Measurements from ENCODE around the gene ATP6V1B1.
A peak's percentile ranks its signal among the peaks of the same experiment; 100 is the strongest.

ATP6V1B1 gene

DNA sequence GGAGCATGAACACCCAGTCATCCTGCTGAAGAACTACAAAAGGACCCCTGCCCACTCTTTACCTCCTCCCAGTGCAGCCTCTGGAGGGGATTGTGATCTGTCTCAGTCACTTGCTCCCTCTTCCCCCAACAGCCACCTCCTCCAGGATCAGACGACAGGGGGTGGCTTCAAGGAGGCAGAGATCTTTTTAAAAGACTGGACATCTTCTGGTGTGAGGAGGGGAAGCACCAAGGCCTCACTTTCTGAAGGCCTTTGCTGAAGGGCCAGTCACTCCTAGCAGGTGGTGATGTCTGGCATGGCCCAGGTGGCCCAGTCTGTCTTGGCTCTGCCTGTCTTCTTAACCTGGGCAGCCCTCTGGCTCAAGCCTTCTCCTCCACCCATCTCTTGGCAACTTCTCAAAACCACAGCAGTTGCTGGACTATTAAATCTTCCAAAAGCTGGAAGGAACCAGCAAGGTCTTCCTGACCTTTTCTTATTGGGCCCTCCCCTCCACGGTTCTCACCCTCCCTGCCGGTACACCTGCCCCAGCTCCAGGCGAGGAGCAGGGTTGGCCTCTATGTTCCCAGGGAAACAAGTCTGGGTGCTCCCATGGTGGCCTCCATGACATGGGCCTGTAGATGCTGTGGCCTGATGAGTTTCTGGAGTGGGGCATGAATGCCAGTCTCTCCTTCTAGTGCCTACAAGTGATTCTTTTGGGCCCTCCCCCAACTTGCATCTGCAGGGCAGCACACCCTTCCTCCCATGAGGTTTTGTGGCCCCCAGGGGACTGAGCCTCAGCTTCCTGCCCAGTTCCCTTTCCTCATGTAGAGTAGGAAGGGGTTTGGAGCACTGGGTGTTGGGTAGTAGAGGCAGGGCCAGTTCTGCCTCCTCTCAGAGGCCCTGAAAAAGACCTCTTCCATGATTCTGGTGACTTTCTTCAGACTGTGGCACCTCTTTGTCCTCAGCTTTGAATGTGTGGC, 5.0 kb upstream of the ATP6V1B1 start:
- DNase-seq: no peak

DNA sequence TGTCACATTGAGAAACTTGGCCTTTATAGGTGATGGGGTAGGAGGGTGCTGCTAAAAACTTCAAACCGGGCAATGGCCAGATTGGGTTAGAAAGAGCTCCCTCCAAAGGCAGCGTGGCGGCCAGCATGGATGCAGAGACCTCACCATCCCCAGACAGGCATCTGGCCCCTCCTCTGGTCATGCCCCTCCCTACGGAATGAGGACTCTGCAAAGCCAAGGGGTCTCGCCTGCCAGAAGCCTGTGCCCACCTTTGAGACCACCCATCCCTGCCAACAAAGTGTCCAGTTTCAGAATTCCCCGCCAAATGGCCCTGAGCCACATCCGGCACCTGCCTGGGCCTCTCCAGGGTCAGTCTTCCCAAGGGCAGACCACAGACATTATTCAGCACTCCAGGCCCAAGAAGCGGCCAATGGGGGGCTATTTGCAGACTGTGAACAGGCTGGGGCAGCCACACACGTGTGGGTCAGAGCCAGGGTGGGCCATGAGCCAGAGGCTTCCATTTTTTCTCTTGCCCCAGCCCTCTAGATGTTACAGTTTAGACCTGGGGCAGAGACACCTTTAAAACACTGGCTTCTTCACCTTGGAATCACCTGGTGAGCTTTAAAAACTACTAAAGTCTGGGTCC, 4.2 kb upstream of the ATP6V1B1 start:
- DNase-seq: no peak

DNA sequence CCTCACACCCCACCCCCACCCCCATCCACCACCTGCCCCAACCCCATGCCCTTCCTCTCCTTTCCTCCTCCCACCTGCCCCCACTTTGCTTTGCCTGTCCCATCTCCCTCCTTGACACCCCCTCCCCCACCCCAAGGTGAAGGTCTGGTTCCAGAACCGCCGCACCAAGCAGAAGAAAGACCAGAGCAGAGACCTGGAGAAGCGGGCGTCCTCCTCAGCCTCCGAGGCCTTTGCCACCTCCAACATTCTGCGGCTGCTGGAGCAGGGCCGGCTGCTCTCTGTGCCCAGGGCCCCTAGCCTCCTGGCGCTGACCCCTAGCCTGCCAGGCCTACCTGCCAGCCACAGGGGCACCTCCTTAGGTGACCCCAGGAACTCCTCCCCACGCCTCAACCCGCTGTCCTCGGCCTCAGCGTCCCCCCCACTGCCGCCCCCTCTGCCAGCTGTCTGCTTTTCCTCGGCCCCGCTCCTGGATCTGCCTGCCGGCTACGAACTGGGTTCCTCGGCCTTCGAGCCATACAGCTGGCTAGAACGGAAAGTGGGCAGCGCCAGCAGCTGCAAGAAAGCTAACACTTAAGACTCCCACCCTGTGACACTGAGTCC, 3.0 kb upstream of the ATP6V1B1 start:
- DNase-seq: no peak

DNA sequence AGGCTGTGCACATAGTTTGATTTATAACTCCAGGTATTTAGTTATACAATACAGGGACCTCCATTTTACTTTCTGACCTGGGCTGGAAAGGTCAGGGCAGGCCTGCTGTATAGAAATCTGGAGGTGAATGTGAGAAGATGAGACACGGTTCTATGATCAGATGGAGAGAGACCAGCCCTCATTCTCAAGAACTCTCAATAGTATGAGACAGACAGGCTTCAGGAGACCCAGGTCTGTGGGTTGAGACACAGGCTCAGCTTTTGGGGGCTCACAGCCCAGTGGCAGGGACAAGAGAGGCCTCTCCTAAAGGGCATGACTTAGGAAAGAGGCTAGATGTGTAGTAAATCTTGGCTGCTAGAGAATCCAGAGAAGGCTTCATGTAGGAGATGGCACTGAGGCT, 719 bp upstream of the ATP6V1B1 start:
- no peak for DNase-seq

DNA sequence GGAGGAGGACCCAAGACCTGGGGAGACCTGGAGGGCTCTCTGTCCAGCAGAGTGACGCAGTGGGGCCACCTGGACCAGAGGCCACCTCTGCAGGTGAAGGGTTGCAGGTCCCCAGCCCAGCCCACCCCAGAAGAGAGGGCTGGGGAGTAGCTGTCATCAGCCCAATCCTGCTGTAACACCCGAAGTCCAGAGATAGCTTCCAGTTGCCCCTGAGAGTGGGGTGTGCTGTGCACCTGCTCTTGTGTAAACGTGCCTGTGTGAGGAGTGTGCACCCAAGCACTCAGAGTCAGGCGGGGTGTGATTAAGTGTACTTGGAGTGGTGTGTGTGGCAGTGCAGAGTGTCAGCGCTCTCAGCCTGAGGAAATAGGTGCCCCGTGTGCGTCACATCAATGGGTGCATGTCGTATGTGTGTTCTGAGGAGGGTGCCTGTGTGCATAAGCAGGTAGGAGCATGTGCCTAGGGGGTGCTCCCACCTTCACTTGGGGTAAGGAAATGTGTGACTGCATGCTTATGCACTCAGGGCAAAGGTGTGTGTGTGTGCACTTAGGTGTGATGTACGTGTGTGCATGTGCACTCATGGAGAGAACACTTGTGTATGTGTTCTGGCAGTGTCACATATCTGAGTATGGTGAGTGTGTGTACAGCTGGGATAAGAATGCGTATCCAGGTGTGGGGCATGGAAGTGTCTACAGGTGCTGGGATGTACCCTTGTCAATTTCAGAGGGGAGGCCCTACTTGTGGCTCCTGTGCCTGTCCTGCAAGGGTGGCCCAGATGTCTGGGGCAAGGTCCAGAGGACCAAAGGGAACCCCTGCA, 672 bp downstream of the ATP6V1B1 start:
- peak; percentile 20 for DNase-seq

DNA sequence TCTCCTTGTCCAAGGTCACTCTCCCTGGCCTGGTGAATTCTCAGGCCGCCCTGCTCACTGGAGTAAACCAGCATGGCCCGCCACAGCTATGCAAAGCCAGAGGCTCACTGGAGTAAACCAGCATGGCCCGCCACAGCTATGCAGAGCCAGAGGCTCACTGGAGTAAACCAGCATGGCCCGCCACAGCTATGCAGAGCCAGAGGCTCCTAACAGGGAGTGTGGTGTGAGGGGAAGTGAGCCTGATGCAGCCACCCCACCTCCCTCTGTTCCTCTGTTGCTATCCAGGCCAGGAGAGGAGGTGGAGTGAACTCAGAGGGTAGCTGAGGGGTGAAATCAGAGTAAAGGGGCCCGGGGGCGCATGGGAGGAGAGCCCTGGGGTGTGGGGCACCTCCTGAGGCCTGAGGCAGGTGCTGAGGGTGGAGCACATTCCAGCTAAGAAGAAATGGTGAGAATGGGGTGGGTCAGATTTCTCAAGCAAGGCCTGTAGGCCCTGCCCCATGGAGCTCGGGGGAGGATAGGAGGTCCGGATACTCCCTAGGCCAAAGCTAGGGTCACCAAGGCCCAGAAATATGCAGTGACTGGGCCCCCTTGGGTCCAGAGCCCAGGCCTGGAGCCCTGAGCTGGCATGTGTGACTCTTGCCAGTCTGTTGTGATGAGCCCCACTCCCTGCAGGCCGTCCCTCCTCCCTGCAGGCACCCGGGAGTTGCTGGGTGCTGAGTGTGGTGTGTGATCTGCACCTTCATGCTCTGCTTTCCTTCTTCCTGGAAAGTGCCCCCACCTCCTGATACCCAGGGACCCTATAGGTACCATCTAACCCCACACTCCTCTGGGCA, 1.5 kb downstream of the ATP6V1B1 start:
- DNase-seq: no peak

DNA sequence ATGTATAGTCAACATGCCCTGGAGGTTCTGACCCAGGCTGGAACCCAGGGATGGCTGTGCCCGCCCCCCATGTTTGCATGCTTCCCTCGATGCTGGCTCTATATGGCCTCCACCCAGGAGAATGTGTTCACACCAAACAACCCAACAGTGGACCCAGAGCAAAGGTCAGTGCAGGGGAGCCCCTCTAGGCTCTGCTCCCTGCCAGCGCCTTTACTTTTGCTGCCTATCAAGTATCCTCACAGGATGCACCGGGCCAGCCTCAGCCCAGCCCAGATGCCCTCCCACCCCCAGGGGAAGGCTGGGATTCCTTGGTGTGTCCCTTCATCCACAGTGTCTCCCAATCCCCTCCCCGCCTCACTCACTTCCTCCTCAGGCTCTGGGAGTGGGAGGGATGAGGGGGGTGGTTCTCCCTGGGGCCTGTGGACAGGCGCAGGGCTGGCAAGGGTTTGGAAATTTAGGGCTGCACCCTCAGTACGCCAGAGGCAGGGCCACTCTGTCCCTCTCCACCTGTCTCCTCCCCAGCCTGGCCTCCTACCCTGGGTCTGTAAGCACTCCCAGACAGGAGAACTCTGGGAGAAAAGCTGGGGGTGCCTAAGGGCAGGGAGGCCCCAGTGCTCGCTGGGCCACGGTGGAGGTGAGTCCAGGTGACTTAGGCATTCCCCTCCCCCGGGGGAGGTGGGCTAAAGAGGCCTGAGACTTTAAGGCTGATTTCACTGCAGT, 2.3 kb downstream of the ATP6V1B1 start:
- DNase-seq: no peak

DNA sequence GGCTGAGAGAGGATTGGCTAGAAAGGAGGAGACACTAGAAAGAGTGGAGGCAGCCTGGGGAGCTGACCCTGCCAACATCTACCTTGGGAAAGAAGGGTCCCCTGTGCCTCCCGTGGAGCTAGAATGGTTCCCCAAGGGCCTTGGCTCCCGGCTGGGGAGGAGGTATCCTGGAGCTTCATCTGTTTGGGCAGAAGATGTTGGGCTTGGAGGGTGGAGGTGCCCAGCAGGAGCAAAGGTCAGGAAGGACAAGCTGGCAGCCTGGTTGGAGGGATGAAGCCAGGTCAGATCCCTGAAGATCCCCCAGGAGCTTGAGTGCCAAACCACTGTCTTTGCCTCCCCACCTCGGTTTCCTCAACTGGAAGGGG, 2.9 kb downstream of the ATP6V1B1 start:
- DNase-seq: no peak

DNA sequence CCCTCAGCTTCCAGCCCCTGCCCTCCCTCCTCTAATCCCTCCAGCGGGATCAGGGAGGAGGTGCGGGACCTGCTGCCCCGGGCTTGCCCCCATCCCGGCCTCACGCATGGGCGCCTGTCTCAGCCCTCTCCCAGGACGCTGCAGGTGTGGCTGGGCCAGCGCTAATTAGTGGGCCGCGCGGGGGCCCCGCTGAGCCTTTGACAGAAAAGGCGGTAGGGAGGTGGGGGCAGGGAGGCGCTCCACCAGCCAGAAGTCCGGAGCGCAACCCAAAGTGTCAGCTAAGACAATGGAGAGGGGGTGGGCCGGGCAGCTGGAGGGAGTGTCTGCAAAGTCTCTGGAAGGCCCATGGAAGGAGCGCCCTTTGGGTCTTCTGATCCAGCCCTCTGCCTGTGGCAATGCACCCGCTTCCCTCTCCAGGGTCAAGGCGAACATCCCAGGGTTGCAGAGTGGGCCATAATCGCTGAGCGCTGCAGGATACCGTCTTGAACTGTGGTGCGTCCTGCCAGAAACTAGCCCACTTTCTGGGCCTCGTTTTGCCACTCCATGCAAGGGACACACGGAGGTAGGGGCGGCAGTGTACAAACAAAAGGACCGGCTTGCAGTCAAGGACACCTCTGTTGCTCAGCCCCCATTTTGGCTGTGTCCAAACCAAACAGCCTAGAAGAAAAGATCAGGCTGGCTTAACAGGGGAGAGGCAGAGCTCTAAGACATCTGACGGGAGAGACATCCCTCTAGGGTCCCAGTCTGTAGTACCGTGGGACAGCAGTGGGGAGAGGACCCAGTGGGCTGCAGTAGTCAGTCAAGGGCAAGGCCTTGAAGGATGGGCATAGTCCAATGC, 3.5 kb downstream of the ATP6V1B1 start:
- DNase-seq: no peak

DNA sequence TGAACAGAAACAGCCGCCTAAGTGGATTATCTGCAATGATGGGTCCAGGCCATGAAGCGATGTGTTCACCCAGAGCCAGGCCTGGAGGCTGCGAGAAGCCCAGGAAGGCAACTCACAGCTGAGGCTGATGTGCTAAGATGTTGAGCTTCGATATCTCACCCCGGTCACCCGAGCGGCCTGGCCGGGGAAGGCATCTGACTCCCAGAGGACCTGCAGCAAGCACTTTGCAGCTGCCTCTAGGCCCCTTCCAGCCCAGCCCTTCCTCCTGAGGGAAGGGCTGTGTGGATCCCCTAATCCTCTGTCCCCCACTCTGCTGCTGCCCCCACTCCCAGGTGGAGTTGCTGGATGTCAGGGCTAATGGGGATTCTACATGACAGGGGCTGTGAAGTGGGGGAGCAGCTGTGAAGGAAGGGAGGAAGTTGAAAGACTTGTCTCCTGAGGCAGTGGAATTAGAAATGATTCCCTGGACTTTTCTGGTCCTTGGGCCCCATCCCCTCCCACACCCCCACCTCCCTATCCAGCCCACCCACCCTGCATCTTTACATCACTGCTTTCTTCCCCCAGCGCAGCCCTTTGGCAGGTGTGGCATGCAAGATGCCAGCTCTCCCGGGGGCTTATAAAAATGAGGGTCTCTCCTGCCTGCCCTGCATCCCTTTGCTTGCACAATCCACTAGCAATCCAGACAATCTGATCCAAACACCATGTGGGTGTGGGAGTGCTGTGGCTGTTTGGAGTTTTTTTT, 4.3 kb downstream of the ATP6V1B1 start:
- no peak for DNase-seq

DNA sequence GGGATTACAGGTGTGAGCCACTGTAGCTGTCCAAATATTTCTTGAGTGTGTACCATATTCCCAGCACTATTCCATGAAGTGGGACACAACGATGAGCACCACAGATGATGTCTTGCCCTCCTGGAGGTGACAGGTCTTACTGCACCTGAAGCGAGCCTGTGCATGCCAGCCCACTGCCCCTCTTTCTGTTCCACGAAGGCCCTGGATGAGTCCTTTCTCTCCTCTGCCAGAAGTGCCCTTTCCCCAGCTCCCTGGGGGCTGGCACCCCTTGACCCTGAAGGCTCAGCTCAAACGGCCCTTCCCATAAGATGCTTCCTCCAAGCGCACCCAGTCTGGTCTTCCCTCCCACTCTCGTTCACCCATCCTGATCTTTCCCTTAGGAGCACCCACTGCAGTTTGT, 5.5 kb downstream of the ATP6V1B1 start:
- DNase-seq: no peak

DNA sequence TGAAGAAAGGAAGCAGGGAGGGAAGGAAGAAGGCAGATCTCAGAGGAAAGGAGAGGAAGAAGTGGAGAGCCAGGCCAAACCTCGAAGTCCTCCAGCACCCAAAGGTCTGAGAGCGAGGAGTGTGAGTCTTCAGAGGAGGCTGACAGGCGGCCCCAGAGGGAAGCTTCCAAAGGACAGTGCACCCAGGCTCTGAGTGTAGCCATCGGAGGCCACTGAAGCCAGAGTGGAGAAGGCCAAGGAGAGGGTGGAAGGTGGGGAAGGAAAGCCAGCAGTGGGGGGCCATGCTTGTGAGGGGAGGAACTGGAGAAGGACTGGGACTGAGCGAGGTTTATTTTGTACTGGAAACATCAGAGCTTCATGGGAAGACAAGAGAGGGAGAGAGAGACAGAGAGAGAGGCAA, 6.0 kb downstream of the ATP6V1B1 start:
- no peak for DNase-seq

DNA sequence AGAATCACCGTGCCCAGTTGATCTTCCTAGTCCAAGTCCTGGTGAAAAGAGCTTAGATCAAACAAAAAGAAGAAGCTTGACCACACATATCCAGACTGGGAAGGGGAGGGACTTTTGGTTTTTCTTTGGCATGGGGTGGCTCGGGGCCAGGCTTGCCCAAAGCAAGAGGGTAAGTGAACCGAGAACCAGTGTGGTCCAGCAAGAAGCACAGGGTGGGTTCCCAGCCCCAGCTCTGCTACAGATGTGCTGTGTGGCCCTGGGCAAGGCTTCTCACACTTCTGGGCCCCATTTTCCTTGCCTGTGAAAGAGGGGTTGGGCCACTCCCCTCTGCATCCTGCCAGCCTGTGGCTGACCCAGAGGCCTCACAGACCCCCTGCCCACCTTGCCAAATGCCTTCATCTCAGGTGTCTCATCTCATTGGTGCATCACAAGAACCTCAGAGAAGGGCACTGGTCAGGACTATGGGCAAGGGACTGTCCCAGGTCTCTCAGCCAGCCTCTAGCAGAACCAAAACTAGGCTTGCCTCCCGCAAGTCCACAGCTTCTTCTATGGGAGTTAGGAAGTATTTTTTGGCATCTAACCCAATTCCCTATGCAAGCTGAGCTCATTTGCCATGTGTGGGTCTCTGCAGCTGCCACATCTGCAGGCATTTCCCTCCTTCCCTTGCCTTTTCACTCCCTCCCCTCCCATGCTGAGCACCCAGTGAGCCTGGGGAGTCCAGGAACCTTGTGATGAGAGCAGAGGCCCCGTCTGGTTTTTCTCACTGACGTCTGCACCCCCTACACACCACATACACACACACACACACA, 6.9 kb downstream of the ATP6V1B1 start:
- DNase-seq: no peak

DNA sequence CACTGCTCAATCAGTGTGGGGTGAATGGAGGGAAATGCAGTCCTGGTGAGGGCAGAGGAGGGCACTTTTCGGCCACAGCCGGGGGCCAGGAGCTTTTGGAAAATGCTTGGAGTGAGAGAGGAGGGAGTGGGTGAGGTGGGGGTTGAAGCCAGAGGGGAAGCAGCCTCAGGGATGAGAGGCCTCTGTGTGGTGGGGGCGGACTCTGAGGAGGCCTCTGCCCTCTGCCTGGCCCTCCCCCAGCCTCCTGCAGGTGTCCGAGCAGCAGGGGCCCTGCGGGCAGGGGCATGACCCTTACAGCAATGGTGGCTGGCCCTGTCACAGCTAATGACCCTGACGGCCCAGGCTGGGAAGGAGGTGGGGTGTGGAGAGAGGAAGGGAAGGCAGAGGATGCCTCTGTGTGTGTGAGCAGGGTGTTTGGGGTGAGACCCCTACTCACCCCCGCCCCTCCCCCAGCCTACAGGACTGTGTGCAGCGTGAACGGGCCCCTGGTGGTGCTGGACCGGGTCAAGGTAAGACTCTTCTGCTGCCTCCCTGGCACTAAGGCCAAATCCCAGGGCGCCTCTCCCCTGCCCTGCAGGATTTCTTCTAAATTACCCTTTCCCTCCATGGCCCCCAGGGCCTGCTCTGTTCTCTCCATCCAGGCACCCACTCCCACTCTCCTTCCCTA, 7.6 kb downstream of the ATP6V1B1 start:
- DNase-seq: no peak

DNA sequence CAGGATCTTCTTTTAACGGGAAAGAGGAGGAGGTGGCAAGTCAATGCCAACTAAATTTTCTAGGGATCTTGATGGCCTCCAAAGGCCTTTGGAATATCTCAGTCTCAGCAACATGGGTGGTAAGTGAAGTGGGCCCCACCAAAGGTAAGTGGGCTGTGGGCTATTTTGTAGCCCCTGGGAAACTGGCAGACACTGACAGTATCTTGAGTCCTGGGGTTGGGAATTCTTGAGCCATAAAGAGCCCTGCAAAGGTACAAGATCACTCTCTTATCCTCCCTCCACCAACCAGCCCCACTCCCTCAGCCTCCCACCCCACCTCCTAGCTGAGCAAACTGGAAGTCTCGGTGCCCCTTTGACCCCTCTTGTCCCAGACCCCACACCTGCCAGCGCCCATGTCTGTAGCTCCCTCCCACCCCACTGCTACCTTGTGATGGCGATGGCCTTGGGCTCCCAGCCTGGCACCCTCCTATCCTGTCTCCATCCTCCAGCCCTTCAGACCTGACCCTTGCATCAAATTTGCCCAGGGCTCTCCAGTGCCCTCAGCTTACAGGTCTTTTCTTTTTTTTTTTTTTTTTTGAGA, 8.5 kb downstream of the ATP6V1B1 start:
- no peak for DNase-seq

DNA sequence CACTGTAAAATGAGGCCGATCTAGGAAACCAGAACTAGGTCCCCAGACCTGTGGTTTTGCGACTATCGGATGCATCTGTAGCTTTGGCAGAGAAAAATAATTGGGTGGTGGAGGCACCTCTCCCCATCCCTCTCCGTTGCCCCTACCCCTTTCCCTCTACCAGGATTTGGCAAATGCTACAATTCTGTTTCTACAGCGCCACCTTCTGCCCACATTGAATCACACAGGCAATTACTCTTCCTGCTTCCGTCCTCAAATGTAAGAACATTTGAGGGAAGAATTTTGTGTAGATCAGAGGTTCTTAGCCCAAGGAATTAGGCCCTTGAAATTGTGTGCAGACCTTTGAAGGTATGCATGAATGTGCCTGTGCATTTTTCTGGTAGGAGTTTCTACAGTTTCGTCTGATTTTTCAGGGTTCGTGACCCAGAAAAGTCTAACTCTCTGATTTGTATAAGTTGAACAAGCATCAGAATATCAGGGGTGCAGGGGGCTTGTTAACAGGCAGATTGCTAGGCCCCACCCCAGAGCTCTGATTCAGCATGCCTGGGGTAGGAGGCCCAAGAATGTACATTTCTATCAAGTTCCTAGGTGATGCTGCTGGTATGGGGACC, 11.2 kb downstream of the ATP6V1B1 start:
- peak; percentile 48 for DNase-seq

DNA sequence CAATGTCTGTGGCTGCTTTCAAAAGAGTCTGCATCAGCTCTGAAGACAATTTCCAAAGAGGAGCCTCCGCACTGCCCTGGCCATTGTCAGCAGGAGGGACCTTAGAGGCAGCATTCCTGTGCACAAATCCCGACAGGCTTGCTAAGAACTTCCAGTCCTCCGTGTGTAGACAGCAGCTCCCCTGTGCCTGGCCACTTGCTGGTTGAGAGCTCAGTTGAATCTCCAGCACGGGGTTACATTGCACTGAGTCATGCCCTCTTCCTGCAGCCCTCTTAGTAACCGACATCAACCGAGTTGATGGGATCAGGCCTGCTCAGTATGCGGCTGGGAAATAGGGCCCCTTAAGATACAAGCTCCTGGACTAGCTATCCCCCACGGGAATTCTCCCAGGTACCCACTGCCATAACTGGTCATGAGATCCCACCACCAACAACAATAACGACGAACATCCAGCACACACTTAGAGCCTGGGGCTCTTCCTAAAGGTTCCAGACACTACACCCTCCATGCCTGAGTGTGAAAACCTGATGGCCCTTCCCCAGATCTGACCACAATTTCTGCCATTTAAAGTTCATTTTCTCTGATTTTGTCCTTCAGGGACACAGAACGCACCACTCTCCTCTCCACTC, 12.0 kb downstream of the ATP6V1B1 start:
- DNase-seq: no peak
